ENCODE results near the gene GBGT1. TPM values are rescaled to one million over a fixed set of nuclear protein-coding genes. Genes with fewer than 3 reads are reported as not detected.
A peak's percentile ranks its signal among the peaks of the same experiment; 100 is the strongest.

The GBGT1 gene
- total RNA-seq, 2 experiments from 2014 or later, result 3.9 to 4.7 TPM

DNA sequence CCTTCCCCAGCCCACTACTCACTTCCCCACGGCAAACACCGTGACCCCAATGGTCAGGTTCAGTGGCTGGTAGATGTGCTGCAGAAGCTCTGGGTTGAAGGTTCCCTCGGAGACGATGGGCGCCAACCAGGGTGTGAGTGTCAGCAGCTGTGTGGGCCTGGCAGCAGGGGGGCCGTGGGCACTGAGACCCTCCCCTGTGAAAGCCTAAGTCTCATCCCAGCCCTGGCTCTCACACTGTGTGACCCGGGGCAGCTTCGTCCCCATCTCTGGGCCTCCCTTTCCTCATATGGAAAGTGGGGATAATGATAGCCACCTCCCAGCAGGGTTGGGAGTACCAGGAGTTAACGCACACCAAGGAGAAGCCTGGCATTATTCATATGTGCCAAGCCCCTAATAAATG, 8.6 kb downstream of the GBGT1 start:
- CTCF ChIA-PET, result interaction anchor here (1.0 to 1.4 kb wide), 2 partner anchors 10 to 31 kb away, joined by 3 to 4 read pairs; no protein-coding TSS in a partner anchor
- intact Hi-C loops (cut with micrococcal nuclease), result no loop called here
- Mint-ChIP-seq H3K36me3 (ENCODE audit: low read depth) (no peaks in the 10 kb centered on the region), H3K4me3 (no peak overlapping the region), H3K4me1 (ENCODE audit: low read depth) (no peaks in the 10 kb centered on the region), H3K9me3 (no peaks in the 10 kb centered on the region), H3K27ac (no peak overlapping the region), H3K27me3 (ENCODE audit: low read depth) (no peaks in the 10 kb centered on the region)
- DNase-seq, result no peak

DNA sequence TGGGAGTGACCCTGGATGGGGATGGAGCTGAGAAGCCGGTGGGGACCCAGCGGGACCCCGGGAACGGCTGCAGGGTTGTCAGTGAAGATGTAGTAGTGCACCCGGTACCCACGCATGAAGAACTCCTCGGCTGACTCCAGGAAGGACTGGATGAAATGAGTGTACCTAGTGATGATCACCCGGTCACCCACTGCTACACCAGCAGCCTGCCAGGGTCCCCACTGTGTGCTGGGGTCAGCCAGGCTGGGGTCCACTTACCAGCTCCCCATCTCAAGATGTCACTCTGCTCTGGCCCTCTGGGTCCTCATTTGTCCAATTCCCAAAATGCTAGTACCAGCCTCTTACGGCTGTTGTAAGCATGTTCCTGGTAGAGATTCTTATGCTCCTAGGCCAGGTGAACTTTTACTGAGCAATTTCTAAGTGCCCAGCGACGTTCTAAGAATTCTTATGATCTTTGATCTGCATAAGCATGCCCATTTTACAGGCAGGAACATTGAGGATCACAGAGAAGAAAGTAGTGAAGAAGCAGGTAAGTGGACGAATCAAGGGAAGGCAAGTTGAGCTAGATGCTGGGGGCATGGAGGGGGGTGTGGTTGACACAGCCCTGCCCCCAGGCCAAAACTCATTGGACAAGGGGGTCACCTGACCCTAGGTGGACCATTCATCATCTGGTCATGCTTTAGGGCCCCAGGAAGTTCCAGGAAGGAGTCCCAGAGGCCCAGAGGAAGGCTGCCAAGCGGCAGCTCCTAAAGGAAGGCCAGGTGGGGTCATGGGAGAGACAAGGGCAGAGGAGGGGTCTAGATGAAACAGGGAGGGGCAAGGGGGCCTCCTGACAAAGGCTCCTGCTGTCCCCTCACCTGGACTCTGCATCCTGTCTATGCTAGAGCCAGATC, 9.4 kb downstream of the GBGT1 start:
- H3K27me3 Mint-ChIP-seq (ENCODE audit: low read depth), result no peaks in the 10 kb centered on the region
- intact Hi-C loops (cut with micrococcal nuclease), result no loop called here
- DNase-seq, result no peak
- H3K4me3 Mint-ChIP-seq, result no peak overlapping the region
- H3K36me3 Mint-ChIP-seq (ENCODE audit: low read depth), result no peaks in the 10 kb centered on the region
- H3K27ac Mint-ChIP-seq, result no peak overlapping the region
- no peaks in the 10 kb centered on the region for H3K9me3 Mint-ChIP-seq
- no peaks in the 10 kb centered on the region for H3K4me1 Mint-ChIP-seq (ENCODE audit: low read depth)
- CTCF ChIA-PET, result no interaction called here

DNA sequence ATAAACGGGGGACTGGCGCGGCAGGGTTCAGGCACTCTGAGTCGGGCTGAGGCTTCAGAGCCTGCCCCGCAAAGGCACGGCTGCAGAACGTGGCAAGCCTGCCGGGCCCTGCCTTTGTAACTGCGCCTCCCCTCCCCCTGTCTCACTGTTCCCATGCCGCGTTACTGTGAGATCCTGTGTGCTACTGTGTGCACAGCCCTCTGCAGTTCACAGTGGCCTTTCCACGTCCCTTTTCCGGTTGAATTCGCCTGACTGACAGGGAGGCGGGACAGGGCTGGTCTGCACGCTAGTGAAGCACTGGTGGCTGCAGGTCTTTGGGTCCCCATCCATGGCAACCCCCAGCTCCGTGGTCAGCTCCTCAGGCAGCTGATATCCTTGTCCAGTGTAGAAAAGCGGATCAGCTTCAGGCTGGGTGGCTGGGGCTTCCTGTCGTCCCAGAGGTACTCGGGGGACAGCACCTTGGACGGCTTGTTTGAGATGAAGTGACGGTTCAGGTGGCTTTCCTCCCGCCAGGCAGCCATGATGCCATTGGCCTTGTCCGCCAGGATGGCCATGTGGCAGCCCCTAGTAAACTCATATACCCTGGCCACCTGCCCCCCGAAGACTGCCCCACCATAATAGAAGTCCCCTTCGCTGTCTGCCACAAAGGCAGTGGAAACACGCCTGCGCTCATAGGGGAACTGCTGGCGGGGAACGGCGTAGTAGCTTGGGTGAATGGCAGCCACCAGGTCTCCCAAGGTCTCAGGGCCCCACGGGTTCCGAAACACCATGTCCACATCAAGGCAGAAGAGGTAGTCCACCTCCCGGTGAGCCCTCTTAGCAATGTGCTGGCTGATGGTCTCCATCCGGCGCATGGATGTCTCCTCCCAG, 10.3 kb downstream of the GBGT1 start:
- no peak for DNase-seq
- Mint-ChIP-seq H3K4me3 (no peak overlapping the region), H3K27ac (no peak overlapping the region), H3K27me3 (ENCODE audit: low read depth) (no peaks in the 10 kb centered on the region), H3K4me1 (ENCODE audit: low read depth) (no peaks in the 10 kb centered on the region), H3K36me3 (ENCODE audit: low read depth) (no peaks in the 10 kb centered on the region), H3K9me3 (no peaks in the 10 kb centered on the region)
- CTCF ChIA-PET, result no interaction called here
- intact Hi-C loops (cut with micrococcal nuclease), result no loop called here

DNA sequence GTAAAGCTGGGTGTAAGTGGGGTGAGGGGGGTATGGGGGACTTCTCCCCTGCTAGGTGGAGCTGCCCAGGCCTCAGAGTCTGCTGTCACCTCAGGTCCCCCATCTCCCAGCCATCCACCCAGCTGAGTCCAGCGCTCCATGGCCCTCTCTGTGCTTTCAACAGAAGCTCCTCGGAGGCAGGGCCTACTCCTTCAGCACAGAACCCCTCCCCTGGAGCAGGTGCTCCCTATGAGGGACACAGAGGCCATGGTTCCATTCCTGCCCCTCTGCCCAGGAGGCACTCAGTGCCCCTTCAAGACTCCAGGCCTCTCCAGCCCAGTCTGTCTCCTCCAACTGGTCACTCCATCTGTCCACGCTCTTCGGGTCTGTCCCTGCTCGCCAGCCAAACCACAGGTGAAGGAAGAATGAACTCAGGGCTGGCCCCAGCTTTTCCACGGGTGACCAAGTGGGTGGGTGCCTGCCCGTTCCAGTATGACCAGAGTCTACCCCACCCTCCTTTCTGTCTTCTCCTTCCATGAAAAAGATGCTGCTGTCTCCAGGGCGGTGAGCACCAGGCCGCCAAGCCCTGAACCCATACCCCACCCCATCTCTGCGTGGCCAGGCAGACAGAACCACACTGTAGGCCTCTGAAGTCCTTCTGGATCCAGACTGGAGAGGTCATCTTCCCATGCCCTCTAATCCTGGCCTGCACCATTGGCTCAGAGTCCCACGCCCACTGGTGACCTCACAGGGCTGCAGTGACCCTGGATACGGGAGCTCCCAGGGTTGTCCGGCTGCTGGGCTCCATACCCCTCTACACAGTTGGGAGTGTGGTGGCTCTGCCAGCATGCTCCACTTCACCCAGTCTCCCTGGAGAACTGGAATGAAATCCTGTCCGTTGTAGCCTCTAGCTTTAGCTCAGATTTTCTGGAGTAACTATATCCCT, 11.9 kb downstream of the GBGT1 start:
- no peaks in the 10 kb centered on the region for H3K9me3 Mint-ChIP-seq
- CTCF ChIA-PET, result interaction anchor here (0.7 to 1.0 kb wide), 3 partner anchors 7 to 49 kb away, joined by 3 read pairs; no protein-coding TSS in a partner anchor
- H3K4me3 Mint-ChIP-seq, result no peak overlapping the region
- H3K27me3 Mint-ChIP-seq (ENCODE audit: low read depth), result no peaks in the 10 kb centered on the region
- H3K27ac Mint-ChIP-seq, result no peak overlapping the region
- H3K36me3 Mint-ChIP-seq (ENCODE audit: low read depth), result no peaks in the 10 kb centered on the region
- H3K4me1 Mint-ChIP-seq (ENCODE audit: low read depth), result peaks cover 12% of the 10 kb centered on the region
- DNase-seq, result no peak
- intact Hi-C loops (cut with micrococcal nuclease), result no loop called here

DNA sequence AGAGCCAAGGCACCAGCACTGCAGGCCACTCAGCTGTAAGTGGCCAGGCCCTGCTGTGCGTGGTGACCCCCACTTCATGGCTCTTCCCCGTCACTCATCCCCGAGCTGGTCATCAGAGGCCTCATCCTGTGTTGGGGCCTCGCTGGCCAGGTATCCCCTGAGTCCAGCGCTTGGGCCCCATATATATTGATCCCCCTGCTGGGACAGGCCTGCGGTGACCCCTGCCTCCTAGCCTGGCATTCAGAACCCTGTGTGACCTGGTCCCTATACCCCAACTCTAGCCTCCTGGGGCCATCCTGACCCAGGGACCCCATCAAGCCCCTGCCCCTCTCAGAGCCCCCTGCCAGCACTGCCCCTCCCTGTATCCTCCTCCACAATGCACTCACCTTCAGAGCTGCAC, 12.7 kb downstream of the GBGT1 start:
- intact Hi-C loops (cut with micrococcal nuclease), result no loop called here
- no peak for DNase-seq
- H3K27ac Mint-ChIP-seq, result peak overlapping the region; percentile 36
- peak overlapping the region; percentile 53 for H3K4me3 Mint-ChIP-seq
- no peaks in the 10 kb centered on the region for H3K27me3 Mint-ChIP-seq (ENCODE audit: low read depth)
- H3K4me1 Mint-ChIP-seq (ENCODE audit: low read depth), result peaks cover 14% of the 10 kb centered on the region
- CTCF ChIA-PET, result interaction anchor here (0.7 kb wide), 1 partner anchor 8 kb away, joined by 3 read pairs; no protein-coding TSS in a partner anchor
- H3K9me3 Mint-ChIP-seq, result no peaks in the 10 kb centered on the region
- H3K36me3 Mint-ChIP-seq (ENCODE audit: low read depth), result no peaks in the 10 kb centered on the region

DNA sequence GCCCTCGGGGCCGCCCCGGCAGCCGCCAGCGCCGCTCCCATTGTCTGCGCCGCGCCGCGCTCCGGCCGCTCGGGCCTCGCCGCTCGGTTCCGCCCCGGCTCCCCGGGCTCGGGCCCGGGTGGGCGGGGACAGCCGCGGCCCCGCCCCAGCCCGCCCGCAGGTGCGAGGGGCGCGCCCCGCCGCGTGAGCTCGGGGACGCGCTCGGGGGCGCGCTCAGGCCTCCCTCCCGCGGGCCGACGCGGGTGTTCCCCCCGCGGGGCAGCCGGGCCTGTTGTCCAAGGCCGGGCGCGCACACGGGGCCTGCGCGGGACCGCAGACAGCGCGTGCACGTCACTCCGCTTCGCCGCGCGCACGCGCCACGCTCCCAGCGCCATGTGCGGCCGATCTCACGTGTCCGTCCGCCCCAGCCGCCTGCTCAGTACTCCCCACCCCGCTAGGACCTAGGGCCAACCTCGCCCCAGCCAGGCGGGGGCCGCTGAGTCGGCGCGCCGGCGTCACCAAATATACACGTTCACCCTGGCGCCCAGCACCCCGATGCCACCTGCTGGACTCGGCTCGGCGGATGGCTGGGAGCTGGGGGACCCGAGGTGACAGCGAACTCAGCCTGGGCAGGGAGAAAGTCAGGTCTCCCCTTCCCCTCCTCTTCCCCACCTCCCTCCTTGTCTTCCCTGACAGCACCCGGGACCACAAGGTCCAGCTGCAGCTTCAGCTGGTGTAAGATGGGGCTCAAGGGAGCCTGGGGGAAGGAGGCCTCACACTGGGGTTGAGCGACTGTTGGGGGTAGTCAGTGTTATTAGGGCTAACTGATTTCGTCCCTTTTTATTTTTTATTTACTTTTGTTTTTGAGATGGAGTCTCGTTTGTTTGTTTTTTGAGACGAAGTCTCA, 14.3 kb downstream of the GBGT1 start:
- H3K27me3 Mint-ChIP-seq (ENCODE audit: low read depth), result no peaks in the 10 kb centered on the region
- DNase-seq, result peak; percentile 76
- intact Hi-C loops (cut with micrococcal nuclease), result loop anchor here (1.0 to 10.0 kb wide), 3 partner anchors 28 to 915 kb away; partner anchors contain the start of genes BRD3, GFI1B and RALGDS
- H3K4me3 Mint-ChIP-seq, result peak overlapping the region; percentile 72
- no peaks in the 10 kb centered on the region for H3K9me3 Mint-ChIP-seq
- CTCF ChIA-PET, result interaction anchor here (1.9 to 4.6 kb wide), 2 partner anchors 47 to 128 kb away, joined by 6 to 26 read pairs; no protein-coding TSS in a partner anchor
- H3K4me1 Mint-ChIP-seq (ENCODE audit: low read depth), result peaks cover 24% of the 10 kb centered on the region
- no peaks in the 10 kb centered on the region for H3K36me3 Mint-ChIP-seq (ENCODE audit: low read depth)
- peak overlapping the region; percentile 69 for H3K27ac Mint-ChIP-seq

DNA sequence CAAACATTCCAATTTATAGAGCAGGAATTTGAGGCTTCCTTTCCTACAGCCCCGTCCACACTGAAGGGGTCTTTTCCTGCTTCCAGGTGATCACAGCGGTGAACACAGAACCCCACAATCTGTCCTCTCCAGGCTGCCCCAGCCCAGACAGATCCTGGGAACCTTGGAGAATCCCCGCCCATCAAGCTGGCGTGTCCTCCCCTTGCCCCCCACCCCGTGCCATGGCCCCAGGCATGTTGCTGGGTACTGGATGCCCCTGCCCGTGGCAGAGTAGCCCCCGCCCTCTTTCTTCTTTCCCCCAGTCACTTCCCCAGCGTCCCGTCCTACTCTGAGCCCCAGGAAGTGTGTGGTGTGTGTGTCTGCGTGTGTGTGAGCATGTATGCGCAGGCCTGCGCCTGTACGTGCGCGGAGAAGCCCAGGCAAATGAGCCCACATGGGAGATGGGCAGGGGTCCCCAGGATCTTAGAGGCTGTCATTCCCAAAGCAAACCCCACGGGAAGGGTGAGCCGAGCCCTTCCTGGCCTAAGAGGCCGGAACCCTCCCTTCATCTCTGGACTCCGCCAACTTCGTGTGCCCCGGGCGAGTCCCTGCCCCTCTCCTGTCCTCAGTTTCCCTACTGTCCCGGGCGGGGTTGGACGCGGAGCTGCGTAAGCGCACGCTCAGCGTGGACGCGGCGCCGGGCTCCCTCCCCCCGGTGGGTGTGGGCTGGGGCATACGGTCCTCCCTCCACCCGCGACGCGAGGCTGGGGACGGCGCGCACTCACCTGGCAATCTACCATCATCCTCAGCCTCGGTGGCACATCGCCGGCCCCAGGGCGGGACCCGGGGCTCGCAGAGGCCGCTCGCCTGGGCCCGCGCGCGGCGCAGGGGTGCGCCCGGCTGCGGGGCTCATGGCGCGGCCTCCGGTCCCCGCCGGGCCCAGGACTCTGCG, 15.2 kb downstream of the GBGT1 start:
- CTCF ChIA-PET, result interaction anchor here (1.0 to 5.7 kb wide), 13 partner anchors 8 to 127 kb away, joined by 3 to 85 read pairs (median 7); partner anchors contain the start of gene GTF3C5
- peak; percentile 61 for DNase-seq
- Mint-ChIP-seq H3K4me1 (ENCODE audit: low read depth) (peaks cover 31% of the 10 kb centered on the region), H3K4me3 (peak overlapping the region; percentile 93), H3K9me3 (no peaks in the 10 kb centered on the region), H3K27ac (peak overlapping the region; percentile 72), H3K27me3 (ENCODE audit: low read depth) (no peaks in the 10 kb centered on the region), H3K36me3 (ENCODE audit: low read depth) (no peaks in the 10 kb centered on the region)
- intact Hi-C loops (cut with micrococcal nuclease), result loop anchor here (1.0 to 10.0 kb wide), 3 partner anchors 27 to 916 kb away; partner anchors contain the start of genes BRD3, GFI1B and RALGDS

DNA sequence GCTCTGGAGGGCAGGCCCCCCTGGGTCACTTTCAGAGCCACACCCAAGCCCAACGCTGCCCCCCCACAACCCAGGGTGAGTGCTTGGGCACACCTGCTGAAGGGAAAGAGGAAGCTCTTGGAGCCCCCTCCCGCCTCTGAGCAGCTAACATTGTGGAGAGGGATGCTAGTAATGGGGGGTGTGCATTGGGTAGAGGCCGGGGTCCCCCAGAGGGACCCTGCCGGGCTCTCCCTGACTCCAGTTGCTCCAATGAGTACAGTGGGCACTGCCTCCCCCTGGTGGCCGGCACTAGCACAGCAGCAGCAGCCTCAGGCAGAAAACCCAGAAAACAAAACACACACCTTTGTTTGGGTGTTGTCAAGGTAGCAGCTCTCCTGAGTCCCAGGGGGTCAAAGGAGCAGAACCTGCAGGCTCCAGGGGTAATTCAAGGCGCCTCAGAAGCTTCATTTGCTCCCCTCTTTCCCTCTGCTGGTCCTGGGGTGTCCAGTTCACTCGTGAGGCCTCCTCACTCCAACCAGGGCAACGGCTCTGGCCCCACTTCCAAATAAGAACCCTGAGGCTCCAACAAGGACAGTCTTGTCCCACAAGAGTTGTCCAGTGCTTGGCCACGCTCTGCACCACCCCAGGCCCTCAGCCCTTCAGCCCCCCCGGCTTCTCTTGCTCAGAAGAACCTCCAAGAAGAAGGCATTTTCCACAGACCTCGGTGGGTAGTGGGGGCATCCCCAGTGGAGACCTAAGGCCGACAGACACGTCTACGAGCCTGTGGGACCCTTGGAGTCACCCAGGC, 16.1 kb downstream of the GBGT1 start:
- H3K9me3 Mint-ChIP-seq, result no peaks in the 10 kb centered on the region
- CTCF ChIA-PET, result interaction anchor here (0.6 to 5.7 kb wide), 17 partner anchors 8 to 126 kb away, joined by 3 to 85 read pairs (median 7); partner anchors contain the start of gene GTF3C5
- H3K4me3 Mint-ChIP-seq, result peak overlapping the region; percentile 93
- H3K27ac Mint-ChIP-seq, result peak overlapping the region; percentile 72
- peaks cover 39% of the 10 kb centered on the region for H3K4me1 Mint-ChIP-seq (ENCODE audit: low read depth)
- intact Hi-C loops (cut with micrococcal nuclease), result loop anchor here (1.0 to 10.0 kb wide), 5 partner anchors 89 to 917 kb away; partner anchors contain the start of genes BRD3 and GFI1B
- peak; percentile 89 for DNase-seq
- no peaks in the 10 kb centered on the region for H3K27me3 Mint-ChIP-seq (ENCODE audit: low read depth)
- no peaks in the 10 kb centered on the region for H3K36me3 Mint-ChIP-seq (ENCODE audit: low read depth)

DNA sequence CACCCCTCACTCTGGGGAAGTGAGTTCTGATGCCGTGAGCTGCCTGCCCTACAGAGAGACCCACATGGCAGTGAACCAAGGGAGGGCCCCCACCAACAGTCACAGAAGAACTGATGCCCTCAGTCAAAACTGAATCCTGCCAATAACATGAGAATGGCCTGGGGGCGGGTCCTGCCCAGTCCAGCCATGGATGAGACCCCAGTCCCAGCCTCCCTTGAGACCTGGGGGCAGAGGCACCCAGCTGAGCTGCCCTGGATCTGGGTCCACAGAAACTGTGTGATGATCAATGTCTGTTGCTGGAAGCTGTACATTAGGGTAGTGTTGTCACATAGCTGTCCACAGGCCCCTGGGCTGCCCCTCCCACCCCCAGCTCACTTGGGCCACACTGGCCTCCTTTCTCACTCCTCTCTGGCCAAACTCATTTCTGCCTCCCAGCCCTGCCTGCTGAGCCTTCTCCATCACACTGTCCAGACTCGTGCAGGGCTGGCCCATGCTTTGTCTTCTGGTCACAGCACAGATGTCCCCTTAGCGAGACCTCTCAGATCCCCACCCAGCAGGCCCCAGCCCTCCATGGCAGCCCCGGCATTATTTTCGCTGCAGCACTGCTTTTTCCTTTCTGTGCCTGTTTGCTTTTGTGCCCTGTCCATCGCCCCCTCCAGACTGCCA, 16.8 kb downstream of the GBGT1 start:
- Mint-ChIP-seq H3K36me3 (ENCODE audit: low read depth) (no peaks in the 10 kb centered on the region), H3K4me1 (ENCODE audit: low read depth) (peaks cover 47% of the 10 kb centered on the region), H3K9me3 (no peaks in the 10 kb centered on the region), H3K27me3 (ENCODE audit: low read depth) (no peaks in the 10 kb centered on the region), H3K4me3 (peak overlapping the region; percentile 93), H3K27ac (peak overlapping the region; percentile 13)
- intact Hi-C loops (cut with micrococcal nuclease), result loop anchor here (1.0 to 10.0 kb wide), 5 partner anchors 88 to 918 kb away; partner anchors contain the start of genes BRD3 and GFI1B
- CTCF ChIA-PET, result interaction anchor here (0.8 to 5.7 kb wide), 16 partner anchors 8 to 125 kb away, joined by 3 to 85 read pairs (median 7); partner anchors contain the start of gene GTF3C5
- DNase-seq, result no peak
